Measurements from ENCODE around the gene CACTIN. TPM values are rescaled to one million over a fixed set of nuclear protein-coding genes. Genes with fewer than 3 reads are reported as not detected.
"Not testable (repeated sequence)": the region's sequence is repeated elsewhere in the genome, so short reads cannot be mapped to it uniquely, and the experiment has no call there.

The CACTIN gene
- total and polyA plus RNA-seq, 8 donors: 6.8 to 27.2 (median 12.9) TPM

DNA sequence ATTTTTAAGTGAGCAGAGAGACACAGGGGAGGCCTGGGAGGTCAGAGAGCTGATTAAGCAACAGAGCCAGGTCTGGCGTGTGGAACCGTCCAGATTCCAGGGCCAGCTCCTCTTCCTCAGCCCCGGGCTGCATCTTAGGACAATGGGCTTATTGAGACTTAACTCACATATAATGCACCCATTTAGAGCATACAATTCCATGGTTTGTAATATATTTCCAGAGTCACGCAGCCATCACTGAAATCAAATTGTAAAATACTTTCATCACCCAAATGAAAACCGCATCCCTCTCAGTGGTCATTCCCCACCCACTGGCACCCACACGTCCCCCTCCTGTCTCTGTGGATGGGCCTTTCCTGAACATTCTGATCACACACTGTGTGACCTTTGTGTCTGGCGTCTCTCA, 56.0 kb downstream of the CACTIN start:
- 55 to 58% methylated on average over 7 of the region's 7 CpGs for WGBS, 2 donors
- H3K36me3 ChIP-seq: no peaks in the 10 kb centered on the region
- no peaks in the 10 kb centered on the region for H3K9me3 ChIP-seq
- TF ChIP-seq, protein P1, sequence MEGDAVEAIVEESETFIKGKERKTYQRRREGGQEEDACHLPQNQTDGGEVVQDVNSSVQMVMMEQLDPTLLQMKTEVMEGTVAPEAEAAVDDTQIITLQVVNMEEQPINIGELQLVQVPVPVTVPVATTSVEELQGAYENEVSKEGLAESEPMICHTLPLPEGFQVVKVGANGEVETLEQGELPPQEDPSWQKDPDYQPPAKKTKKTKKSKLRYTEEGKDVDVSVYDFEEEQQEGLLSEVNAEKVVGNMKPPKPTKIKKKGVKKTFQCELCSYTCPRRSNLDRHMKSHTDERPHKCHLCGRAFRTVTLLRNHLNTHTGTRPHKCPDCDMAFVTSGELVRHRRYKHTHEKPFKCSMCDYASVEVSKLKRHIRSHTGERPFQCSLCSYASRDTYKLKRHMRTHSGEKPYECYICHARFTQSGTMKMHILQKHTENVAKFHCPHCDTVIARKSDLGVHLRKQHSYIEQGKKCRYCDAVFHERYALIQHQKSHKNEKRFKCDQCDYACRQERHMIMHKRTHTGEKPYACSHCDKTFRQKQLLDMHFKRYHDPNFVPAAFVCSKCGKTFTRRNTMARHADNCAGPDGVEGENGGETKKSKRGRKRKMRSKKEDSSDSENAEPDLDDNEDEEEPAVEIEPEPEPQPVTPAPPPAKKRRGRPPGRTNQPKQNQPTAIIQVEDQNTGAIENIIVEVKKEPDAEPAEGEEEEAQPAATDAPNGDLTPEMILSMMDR (IDR thresholded peaks at IDR 0.05): no peak
- no peaks in the 10 kb centered on the region for H3K27me3 ChIP-seq
- FAIRE-seq (no peak), DNase-seq (peak in 1 of 6 donors; percentile 11), ATAC-seq (no peak)
- no peaks in the 10 kb centered on the region for H3K4me1 ChIP-seq
- intact Hi-C loops (cut with DNase I): no loop called here
- no peak overlapping the region for H3K27ac ChIP-seq
- H3K4me3 ChIP-seq: no peak overlapping the region

DNA sequence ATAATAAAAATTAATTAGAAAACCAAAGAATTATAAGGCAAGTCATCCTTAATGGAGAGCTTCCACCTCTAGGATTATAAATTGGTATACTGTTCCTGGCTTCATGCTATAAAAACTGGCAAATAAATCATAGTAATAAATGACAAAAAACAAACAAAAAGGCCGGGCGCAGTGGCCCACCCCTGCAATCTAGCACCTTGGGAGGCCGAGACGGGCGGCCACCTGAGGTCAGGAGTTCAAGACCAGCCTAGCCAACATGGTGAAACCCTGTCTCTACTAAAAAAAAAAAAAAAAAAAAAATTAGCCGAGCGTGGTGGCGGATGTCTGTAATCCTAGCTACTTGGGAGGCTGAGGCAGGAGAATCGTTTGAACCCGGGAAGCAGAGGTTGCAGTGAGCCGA, 56.5 kb downstream of the CACTIN start:
- H3K4me3 ChIP-seq; ATAC-seq; H3K4me1 ChIP-seq; H3K27ac ChIP-seq; H3K9me3 ChIP-seq; FAIRE-seq; H3K27me3 ChIP-seq; intact Hi-C loops (cut with DNase I); H3K36me3 ChIP-seq; DNase-seq: not testable (repeated sequence)
- WGBS, 2 donors: 63 to 74% methylated on average over 8 to 11 of the region's 11 CpGs

DNA sequence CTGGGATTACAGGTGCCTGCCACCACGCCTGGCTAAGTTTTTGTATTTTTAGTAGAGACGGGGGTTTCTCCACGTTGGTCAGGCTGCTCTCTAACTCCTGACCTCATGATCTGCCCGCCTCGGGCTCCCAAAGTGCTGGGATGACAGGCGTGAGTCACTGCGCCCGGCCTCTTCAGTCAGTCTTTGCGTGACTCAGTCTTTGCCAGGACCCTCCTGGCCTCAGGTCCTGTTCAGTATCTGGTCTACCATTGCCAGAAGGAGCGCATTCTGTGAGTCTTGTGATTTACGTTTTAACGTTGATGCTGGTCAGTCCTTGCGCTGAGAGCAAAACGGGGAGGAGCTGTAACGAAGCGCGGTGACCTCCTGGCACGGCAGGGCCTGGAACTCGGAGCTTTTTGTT, 61.5 kb downstream of the CACTIN start:
- Histone ChIP-seq H3K27ac (no peak overlapping the region), H3K36me3 (no peaks in the 10 kb centered on the region), H3K9me3 (no peaks in the 10 kb centered on the region), H3K27me3 (no peaks in the 10 kb centered on the region), H3K4me1 (no peaks in the 10 kb centered on the region), H3K4me3 (no peak overlapping the region)
- DNase-seq (no peak), FAIRE-seq (no peak), ATAC-seq (no peak)
- TF ChIP-seq, protein P1 (IDR thresholded peaks at IDR 0.05): no peak
- 81 to 85% methylated on average over 19 of the region's 19 CpGs for WGBS, 2 donors
- intact Hi-C loops (cut with DNase I): no loop called here

DNA sequence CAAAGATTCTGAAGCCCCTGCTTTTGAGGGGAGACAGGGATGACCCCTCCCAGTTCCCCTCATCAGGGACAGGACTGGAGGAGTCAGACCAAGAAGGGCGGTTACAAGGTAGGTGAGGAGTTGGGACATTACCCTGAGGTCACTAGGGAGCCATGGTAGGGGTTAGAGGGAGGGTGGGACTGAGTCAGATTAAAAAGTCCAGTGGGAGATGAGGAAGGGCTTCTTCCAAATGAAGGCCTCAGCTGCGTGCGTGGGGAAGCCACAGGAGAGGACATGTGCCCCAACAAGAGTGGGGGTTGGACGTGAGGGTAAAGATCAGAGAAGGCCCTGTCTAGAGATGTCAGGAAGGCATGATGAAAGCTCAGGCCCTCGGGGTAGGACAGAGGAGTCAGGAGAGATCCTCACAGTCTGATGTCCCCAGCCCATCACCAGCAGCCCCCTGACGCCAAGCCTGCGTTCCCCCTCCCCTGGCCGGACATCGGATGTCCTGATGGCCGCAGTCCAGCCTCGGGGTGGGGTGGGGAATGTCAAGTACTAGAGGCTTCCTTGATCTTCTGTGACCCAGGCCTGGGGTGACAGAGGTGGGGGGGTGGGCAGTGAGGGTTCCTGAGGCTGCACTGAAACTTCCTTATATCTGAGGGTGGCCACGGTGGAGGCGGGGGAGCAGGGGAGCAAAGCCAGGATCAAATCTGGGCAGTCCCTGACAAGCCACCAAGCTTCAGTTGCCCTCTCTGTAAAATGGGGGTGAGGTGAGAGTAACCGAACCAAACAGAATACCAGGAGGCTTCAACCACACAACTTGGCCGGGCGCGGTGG, 62.7 kb downstream of the CACTIN start:
- Histone ChIP-seq H3K36me3 (no peaks in the 10 kb centered on the region), H3K27ac (no peak overlapping the region), H3K4me1 (no peaks in the 10 kb centered on the region), H3K27me3 (no peaks in the 10 kb centered on the region), H3K4me3 (no peak overlapping the region), H3K9me3 (no peaks in the 10 kb centered on the region)
- 73 to 80% methylated on average over 15 to 17 of the region's 17 CpGs for WGBS, 2 donors
- TF ChIP-seq, protein P1 (IDR thresholded peaks at IDR 0.05): no peak
- intact Hi-C loops (cut with DNase I): no loop called here
- DNase-seq (peak in 1 of 6 donors; percentile 63), FAIRE-seq (no peak), ATAC-seq (no peak)

Other genes with a start within 250 kb of the CACTIN start
- gene SMIM24, start 146.3 kb downstream of the CACTIN start, total RNA-seq: 1 to 10 TPM; 1.2 to 6.8 (median 3.1) TPM
- 100 to 1,000 TPM in 1 of 2 donors, 10 to 100 TPM in 1; 16.2 to 143 TPM for gene SMIM24, start 146.3 kb downstream of the CACTIN start, polyA plus RNA-seq
- not detected for gene SMIM44, start 143.3 kb downstream of the CACTIN start, total RNA-seq
- under 1 TPM in 1 of 2 donors, not detected in 1; 0.92 TPM for gene SMIM44, start 143.3 kb downstream of the CACTIN start, polyA plus RNA-seq
- gene DOHH, start 126.1 kb downstream of the CACTIN start, total RNA-seq: 1 to 10 TPM; 3.2 to 8.0 (median 4.7) TPM
- gene DOHH, start 126.1 kb downstream of the CACTIN start, polyA plus RNA-seq: 10 to 100 TPM in 1 of 2 donors, 1 to 10 TPM in 1; 7.3 to 10.5 TPM
- 10 to 100 TPM; 15.1 to 28.1 (median 19.2) TPM for gene FZR1, start 120.5 kb downstream of the CACTIN start, total RNA-seq
- 10 to 100 TPM; 20.8 to 34.2 TPM for gene FZR1, start 120.5 kb downstream of the CACTIN start, polyA plus RNA-seq
- 1 to 10 TPM in 4 of 6 donors, under 1 TPM in 2; 0.73 to 2.6 (median 1.7) TPM for gene TEKTIP1, start 87.6 kb downstream of the CACTIN start, total RNA-seq
- gene TEKTIP1, start 87.6 kb downstream of the CACTIN start, polyA plus RNA-seq: 1 to 10 TPM; 3.3 to 5.6 TPM
- 10 to 100 TPM; 24.8 to 53.8 (median 39.2) TPM for gene MFSD12, start 69.2 kb downstream of the CACTIN start, total RNA-seq
- gene MFSD12, start 69.2 kb downstream of the CACTIN start, polyA plus RNA-seq: 10 to 100 TPM; 29.6 to 53.6 TPM
- gene HMG20B, start 53.8 kb downstream of the CACTIN start, total RNA-seq: 10 to 100 TPM; 26.3 to 45.7 (median 30.6) TPM
- gene HMG20B, start 53.8 kb downstream of the CACTIN start, polyA plus RNA-seq: 100 to 1,000 TPM in 1 of 2 donors, 10 to 100 TPM in 1; 84.0 to 102 TPM
- under 1 TPM; 0.17 to 0.34 (median 0.28) TPM for gene GIPC3, start 41.3 kb downstream of the CACTIN start, total RNA-seq
- gene GIPC3, start 41.3 kb downstream of the CACTIN start, polyA plus RNA-seq: under 1 TPM; 0.72 to 0.92 TPM
- gene TBXA2R, start 19.9 kb downstream of the CACTIN start, total RNA-seq: 1 to 10 TPM in 2 of 6 donors, under 1 TPM in 4; 0.42 to 1.2 (median 0.50) TPM
- 1 to 10 TPM in 1 of 2 donors, under 1 TPM in 1; 0.95 to 1.5 TPM for gene TBXA2R, start 19.9 kb downstream of the CACTIN start, polyA plus RNA-seq
- 10 to 100 TPM; 12.9 to 21.4 (median 14.9) TPM for gene PIP5K1C, start 73.7 kb upstream of the CACTIN start, total RNA-seq
- 10 to 100 TPM; 14.1 to 24.8 TPM for gene PIP5K1C, start 73.7 kb upstream of the CACTIN start, polyA plus RNA-seq
- gene TJP3, start 81.6 kb upstream of the CACTIN start, total RNA-seq: 10 to 100 TPM in 5 of 6 donors, 1 to 10 TPM in 1; 9.2 to 23.7 (median 15.1) TPM
- 10 to 100 TPM; 26.2 to 36.0 TPM for gene TJP3, start 81.6 kb upstream of the CACTIN start, polyA plus RNA-seq
- gene APBA3, start 134.9 kb upstream of the CACTIN start, total RNA-seq: 10 to 100 TPM in 3 of 6 donors, 1 to 10 TPM in 3; 6.7 to 18.7 (median 9.7) TPM
- gene APBA3, start 134.9 kb upstream of the CACTIN start, polyA plus RNA-seq: 10 to 100 TPM; 21.7 to 27.1 TPM
- gene MRPL54, start 135.9 kb upstream of the CACTIN start, total RNA-seq: 10 to 100 TPM; 30.0 to 46.3 (median 36.5) TPM
- gene MRPL54, start 135.9 kb upstream of the CACTIN start, polyA plus RNA-seq: 100 to 1,000 TPM in 1 of 2 donors, 10 to 100 TPM in 1; 95.8 to 104 TPM
- not detected for gene RAX2, start 145.4 kb upstream of the CACTIN start, total RNA-seq
- gene RAX2, start 145.4 kb upstream of the CACTIN start, polyA plus RNA-seq: not detected
- gene MATK, start 159.6 kb upstream of the CACTIN start, total RNA-seq: 1 to 10 TPM in 2 of 6 donors, under 1 TPM in 2, not detected in 2; 0.69 to 3.9 (median 1.5) TPM
- gene MATK, start 159.6 kb upstream of the CACTIN start, polyA plus RNA-seq: 1 to 10 TPM; 1.6 to 1.8 TPM
- gene ZFR2, start 242.2 kb upstream of the CACTIN start, total RNA-seq: under 1 TPM in 4 of 6 donors, not detected in 2; 0.06 to 0.37 (median 0.30) TPM
- gene ZFR2, start 242.2 kb upstream of the CACTIN start, polyA plus RNA-seq: 1 to 10 TPM in 1 of 2 donors, under 1 TPM in 1; 0.49 to 3.1 TPM